Stimulated activated naive CD8-positive, alpha-beta T cell treated with anti-CD3 and anti-CD28 coated beads, Interleukin-15, amount 100 ng/mL, for 72 hours (primary cell): ENCODE measurements around the gene CST1.
"Not testable (repeated sequence)": the region's sequence is repeated elsewhere in the genome, so short reads cannot be mapped to it uniquely, and the experiment has no call there.

Experiments used
- ATAC-seq: fragments of 150-1000 bp; cut with Tn5 transposase; 2 replicates; pipeline ENCODE4 v1.10.0; 2021; ENCODE audit warnings: mild to moderate bottlenecking, moderate library complexity
- DNase-seq, 2 donors: peaks; one replicate each; pipeline ENCODE4 v3.0.0; 2021 to 2022
- H3K27ac Mint-ChIP-seq, 2 donors: one replicate each; pipeline ENCODE4 v1.8.0; 2022; ENCODE audit warnings: mild to moderate bottlenecking in 2 of 2, mixed read lengths in 2 of 2, moderate library complexity in 2 of 2
- H3K27me3 Mint-ChIP-seq: one replicate; pipeline ENCODE4 v1.8.0; 2022; ENCODE audit warnings: mixed read lengths
- H3K4me1 Mint-ChIP-seq: one replicate; pipeline ENCODE4 v1.8.0; 2022; ENCODE audit warnings: mild to moderate bottlenecking, mixed read lengths
- H3K4me3 Mint-ChIP-seq, 2 donors: one replicate each; pipeline ENCODE4 v1.8.0; 2022; ENCODE audit warnings: mild to moderate bottlenecking in 2 of 2, mixed read lengths in 2 of 2, moderate library complexity in 1 of 2
- H3K9me3 Mint-ChIP-seq, 2 donors: one replicate each; pipeline ENCODE4 v1.8.0; 2022; ENCODE audit warnings: mixed read lengths in 2 of 2

The CST1 gene

DNA sequence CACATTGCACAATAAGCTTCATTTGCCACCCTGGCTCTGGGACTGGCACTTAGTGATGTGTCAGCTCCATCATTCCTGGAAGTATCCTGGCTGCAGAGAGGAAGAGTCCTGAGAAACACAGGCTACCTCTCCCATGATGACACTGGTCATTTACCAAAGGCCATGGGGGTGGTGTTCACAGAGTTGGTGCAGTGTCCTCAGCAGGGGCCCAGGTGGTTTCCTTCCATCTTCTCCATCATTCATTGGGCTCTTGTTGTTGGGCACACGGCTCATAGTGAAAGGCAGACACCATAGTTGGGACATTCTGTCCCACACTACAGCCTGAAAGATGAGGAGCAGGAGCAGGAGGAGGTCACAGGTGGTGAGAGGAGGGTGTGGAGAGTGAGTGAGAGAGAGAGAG lies 15.8 kb upstream of the CST1 start:
- DNase-seq = no peak
- H3K9me3 Mint-ChIP-seq = peaks cover 4 to 7% of the 10 kb centered on the region in 2 donors
- no peak overlapping the region for H3K4me3 Mint-ChIP-seq
- no peaks in the 10 kb centered on the region for H3K4me1 Mint-ChIP-seq
- peaks cover 31% of the 10 kb centered on the region for H3K27me3 Mint-ChIP-seq
- H3K27ac Mint-ChIP-seq = no peak overlapping the region
- ATAC-seq = no peak

DNA sequence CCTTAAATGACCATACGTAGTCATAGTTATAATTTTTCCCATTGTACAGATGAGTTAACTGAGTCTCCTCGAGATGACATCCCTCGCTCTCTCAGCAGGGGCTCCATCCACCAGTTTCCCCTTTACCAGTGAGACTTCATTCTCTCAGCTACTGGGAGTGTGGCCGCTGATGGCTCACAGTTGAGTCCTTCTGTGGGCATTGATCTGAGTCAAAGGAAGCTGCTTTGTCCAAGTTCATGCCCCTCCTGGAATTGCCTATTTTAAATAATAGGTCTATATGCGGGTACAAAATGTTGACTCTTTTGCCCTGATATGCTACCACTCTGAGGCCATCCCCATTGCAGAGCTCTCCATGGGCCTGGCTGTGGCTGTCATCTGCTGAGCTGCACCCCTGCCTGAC lies 14.8 kb upstream of the CST1 start:
- DNase-seq (no peak), ATAC-seq (no peak)
- Mint-ChIP-seq H3K4me1 (no peaks in the 10 kb centered on the region), H3K9me3 (peaks cover 4 to 7% of the 10 kb centered on the region in 2 donors), H3K27me3 (peaks cover 37% of the 10 kb centered on the region), H3K4me3 (no peak overlapping the region), H3K27ac (no peak overlapping the region)

DNA sequence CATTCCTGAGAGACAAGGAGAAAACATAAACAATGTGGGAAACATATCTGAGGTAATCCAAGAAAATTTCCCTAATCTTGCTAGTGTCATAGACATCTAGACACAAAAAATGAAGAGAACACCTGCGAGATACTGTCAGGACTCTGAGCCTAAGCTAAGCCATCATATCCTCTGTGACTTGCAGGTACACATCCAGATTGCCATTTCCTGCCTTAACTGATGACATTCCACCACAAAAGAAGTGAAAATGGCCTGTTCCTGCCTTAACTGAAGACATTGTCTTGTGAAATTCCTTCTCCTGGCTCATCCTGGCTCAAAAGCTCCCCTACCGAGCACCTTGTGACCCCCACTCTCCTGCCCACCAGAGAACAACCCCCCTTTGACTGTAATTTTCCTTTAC lies 13.9 kb upstream of the CST1 start:
- H3K4me3 Mint-ChIP-seq, DNase-seq, H3K4me1 Mint-ChIP-seq, H3K27ac Mint-ChIP-seq, H3K9me3 Mint-ChIP-seq, ATAC-seq: not testable (repeated sequence)
- peaks cover 35% of the 10 kb centered on the region for H3K27me3 Mint-ChIP-seq

- Mint-ChIP-seq H3K4me1 (no peaks in the 10 kb centered on the region), H3K27me3 (peaks cover 26% of the 10 kb centered on the region), H3K4me3 (no peak overlapping the region), H3K9me3 (peaks cover 4 to 7% of the 10 kb centered on the region in 2 donors), H3K27ac (no peak overlapping the region)
- no peak for ATAC-seq
- no peak for DNase-seq
Measured at GRCh38 chr20:23763345-23763744, 12.6 kb upstream of the CST1 start.

- H3K27ac Mint-ChIP-seq = no peak overlapping the region
- no peaks in the 10 kb centered on the region for H3K9me3 Mint-ChIP-seq
Measured at GRCh38 chr20:23759306-23759940, 8.7 kb upstream of the CST1 start.

DNA sequence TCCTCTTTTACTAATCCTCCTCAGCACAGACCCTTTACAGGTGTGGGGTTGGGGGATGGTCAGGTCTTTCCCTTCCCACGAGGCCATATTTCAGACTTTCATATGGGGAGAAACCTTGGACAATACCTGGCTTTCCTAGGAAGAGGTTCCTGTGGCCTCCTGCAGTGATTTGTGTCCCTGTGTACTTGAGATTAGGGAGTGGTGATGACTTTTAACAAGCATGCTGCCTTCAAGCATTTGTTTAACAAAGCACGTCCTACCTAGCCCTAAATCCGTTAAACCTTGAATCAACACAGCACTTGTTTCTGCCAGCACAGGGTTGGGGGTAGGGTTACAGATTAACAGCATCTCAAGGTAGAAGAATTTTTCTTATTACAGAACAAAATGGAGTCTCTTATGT lies 6.1 kb upstream of the CST1 start:
- not testable (repeated sequence) for H3K9me3 Mint-ChIP-seq, H3K27ac Mint-ChIP-seq, H3K4me1 Mint-ChIP-seq, H3K4me3 Mint-ChIP-seq, DNase-seq, ATAC-seq
- H3K27me3 Mint-ChIP-seq = peaks cover 28% of the 10 kb centered on the region

More at GRCh38 chr20:23759306-23759940, 8.7 kb upstream of the CST1 start:
- Mint-ChIP-seq H3K4me1 (no peaks in the 10 kb centered on the region), H3K27me3 (peaks cover 20% of the 10 kb centered on the region), H3K4me3 (no peak overlapping the region)
- ATAC-seq = no peak
- no peak for DNase-seq

- not testable (repeated sequence) for H3K9me3 Mint-ChIP-seq, ATAC-seq, DNase-seq, H3K4me3 Mint-ChIP-seq, H3K4me1 Mint-ChIP-seq
- peak overlapping the region in 1 of 2 donors; percentile 72 for H3K27ac Mint-ChIP-seq
- peaks cover 21% of the 10 kb centered on the region for H3K27me3 Mint-ChIP-seq
Measured at GRCh38 chr20:23755131-23755611, 4.4 kb upstream of the CST1 start.

DNA sequence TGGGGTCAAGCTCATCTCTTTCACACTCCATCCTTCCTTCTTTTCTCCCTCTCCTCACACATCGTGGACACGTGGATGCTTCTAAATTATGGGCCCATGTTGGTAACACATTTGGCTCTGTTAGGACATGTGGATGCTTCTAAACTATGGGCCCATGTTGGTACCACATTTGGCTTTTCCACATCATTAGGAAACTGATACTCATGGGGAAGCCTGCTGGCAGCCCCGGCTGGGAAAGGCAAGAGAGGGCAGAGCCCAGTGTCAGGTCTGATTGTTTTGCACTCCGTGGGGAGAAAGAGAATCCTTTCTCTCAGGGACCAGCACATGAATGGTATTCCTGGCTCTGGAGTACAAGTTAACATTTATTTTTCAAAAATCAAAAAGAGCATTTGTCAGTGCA lies 4.0 kb upstream of the CST1 start:
- H3K4me1 Mint-ChIP-seq = no peaks in the 10 kb centered on the region
- H3K9me3 Mint-ChIP-seq = no peaks in the 10 kb centered on the region
- no peak overlapping the region for H3K27ac Mint-ChIP-seq
- no peak for ATAC-seq
- DNase-seq = no peak
- H3K27me3 Mint-ChIP-seq = peaks cover 21% of the 10 kb centered on the region
- no peak overlapping the region for H3K4me3 Mint-ChIP-seq

GRCh38 chr20:23753589-23753988 lies 2.9 kb upstream of the CST1 start:
- no peaks in the 10 kb centered on the region for H3K9me3 Mint-ChIP-seq
- ATAC-seq (no peak), DNase-seq (no peak)
- H3K27ac Mint-ChIP-seq = peak overlapping the region in 1 of 2 donors; percentile 35
- H3K4me1 Mint-ChIP-seq = no peaks in the 10 kb centered on the region
- no peak overlapping the region for H3K4me3 Mint-ChIP-seq
- peaks cover 21% of the 10 kb centered on the region for H3K27me3 Mint-ChIP-seq

DNA sequence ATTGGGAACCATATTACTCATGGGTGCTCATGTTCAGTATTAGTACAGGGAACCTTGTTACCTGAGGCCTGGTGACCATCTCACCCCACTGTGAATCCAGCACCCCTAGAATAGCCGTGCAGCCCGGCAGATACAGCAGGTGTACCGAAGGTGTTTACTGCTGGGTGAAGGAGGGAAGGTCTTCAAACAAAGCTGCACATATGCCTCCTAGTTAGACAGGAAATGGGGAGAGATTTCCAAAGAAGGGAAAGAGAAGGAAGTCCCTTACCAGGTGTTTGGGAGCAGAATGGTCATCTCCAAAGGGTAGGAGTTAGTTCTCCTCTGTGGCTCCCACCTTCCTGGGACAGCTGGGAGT lies 2.4 kb upstream of the CST1 start:
- Mint-ChIP-seq H3K27ac (peak overlapping the region in 1 of 2 donors; percentile 35), H3K4me1 (no peaks in the 10 kb centered on the region), H3K4me3 (no peak overlapping the region), H3K9me3 (no peaks in the 10 kb centered on the region), H3K27me3 (peaks cover 21% of the 10 kb centered on the region)
- ATAC-seq = no peak
- DNase-seq = no peak

DNA sequence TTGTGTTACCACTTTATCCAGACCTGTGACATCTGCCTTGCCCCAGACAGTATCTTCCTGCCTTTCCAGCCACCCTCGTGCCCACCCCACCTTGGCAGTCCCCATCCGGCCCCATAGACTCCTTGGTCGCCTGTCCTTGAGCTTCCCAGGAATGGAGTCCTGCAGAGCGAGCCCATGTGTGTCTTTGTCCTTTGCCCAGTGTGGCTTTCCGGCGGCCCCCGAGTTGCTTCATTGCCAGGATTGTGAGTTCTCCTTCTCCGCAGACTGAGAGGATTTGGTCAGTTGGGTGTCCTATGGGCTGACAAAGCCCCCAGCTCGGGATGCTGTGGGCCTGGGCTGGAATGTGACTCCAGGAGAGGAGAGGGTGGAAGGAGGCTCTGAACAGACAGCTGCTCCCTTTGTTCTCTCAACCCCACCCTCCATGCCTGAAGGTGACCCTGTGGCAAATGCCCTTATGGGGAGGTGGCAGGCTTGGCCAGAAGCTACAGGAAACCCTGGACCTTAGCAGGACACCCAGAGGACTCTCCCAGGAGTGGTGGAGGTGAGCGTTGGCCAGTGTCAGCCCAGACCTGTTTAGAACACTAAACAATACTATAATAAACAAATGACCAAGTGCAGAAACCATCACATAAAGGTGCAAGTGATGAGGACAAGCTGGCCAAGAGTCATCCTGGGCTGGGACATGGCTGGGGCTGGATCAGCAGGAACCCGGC lies 1.9 kb upstream of the CST1 start:
- ATAC-seq (no peak), DNase-seq (no peak)
- Mint-ChIP-seq H3K4me1 (no peaks in the 10 kb centered on the region), H3K4me3 (no peak overlapping the region), H3K27ac (peak overlapping the region in 1 of 2 donors; percentile 38), H3K9me3 (no peaks in the 10 kb centered on the region), H3K27me3 (peaks cover 21% of the 10 kb centered on the region)

DNA sequence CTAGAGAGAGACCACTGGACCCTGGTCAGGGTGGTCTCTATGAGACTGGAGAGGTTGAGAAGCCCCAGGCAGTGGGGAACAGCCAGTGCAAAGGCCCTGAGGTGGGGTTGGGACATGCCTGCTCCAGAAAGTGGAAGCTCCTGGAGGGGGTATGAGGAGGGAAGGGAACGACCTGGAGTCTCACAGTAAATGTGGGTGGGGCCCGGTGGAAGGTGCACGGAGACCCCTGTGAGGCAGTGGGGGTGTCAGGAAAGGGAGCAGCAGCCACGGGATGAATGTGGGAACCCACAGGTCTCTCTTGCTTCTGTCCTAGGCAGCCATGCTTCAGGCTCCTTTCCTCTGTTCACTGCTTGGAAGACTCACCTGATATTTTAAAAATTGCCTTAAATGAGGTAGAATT lies 1.3 kb upstream of the CST1 start:
- H3K27ac Mint-ChIP-seq = peak overlapping the region in 1 of 2 donors; percentile 36
- H3K9me3 Mint-ChIP-seq = no peaks in the 10 kb centered on the region
- DNase-seq (no peak), ATAC-seq (no peak)
- H3K27me3 Mint-ChIP-seq = peaks cover 21% of the 10 kb centered on the region
- H3K4me1 Mint-ChIP-seq = no peaks in the 10 kb centered on the region
- H3K4me3 Mint-ChIP-seq = no peak overlapping the region

DNA sequence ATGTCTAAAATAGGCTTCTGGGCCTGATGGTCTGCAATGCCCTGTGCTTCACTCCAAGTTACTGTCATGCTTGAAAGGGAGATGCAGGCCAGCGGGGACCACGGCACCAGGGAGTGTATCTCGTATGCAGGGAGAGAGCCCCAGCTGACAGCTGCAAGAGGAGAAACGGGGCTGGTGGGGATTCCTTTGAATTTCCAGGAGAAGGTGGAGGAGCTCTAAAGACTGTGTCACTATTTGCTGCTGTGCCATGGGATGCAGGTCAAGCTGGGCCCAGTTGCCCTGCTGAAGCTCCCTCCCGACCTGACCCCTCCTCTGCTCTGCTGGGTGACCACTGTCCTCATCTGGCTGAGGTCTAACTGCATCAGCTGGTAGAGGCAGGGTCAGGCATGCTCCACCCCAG lies 989 bp downstream of the CST1 start:
- Mint-ChIP-seq H3K9me3 (no peaks in the 10 kb centered on the region), H3K4me3 (no peak overlapping the region), H3K27me3 (peaks cover 10% of the 10 kb centered on the region), H3K27ac (no peak overlapping the region), H3K4me1 (no peaks in the 10 kb centered on the region)
- DNase-seq = no peak
- no peak for ATAC-seq

DNA sequence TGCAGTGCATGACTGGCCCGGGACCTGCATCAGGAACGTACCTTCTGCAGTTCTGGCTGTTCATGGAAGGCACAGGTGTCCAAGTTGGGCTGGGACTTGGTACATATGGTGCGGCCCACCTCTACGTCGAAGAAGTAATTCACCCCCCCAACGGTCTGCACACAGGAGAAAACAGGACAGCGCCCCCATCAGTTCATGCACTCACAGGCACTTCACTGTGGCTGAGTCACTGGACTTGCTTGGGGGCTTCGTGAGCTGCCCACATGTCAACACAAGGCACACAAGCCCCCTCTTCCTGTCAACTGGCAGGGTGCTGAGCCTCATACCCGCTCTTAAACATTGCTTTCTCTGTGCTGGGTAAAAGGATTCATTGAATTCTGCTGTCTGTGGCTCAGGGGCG lies 1.8 kb downstream of the CST1 start:
- DNase-seq, ATAC-seq, H3K4me3 Mint-ChIP-seq, H3K27me3 Mint-ChIP-seq, H3K4me1 Mint-ChIP-seq, H3K27ac Mint-ChIP-seq, H3K9me3 Mint-ChIP-seq: not testable (repeated sequence)

GRCh38 chr20:23747551-23747950 lies 3.2 kb downstream of the CST1 start:
- not testable (repeated sequence) for DNase-seq, ATAC-seq, H3K27ac Mint-ChIP-seq, H3K9me3 Mint-ChIP-seq, H3K27me3 Mint-ChIP-seq, H3K4me1 Mint-ChIP-seq, H3K4me3 Mint-ChIP-seq

GRCh38 chr20:23747092-23747491 lies 3.6 kb downstream of the CST1 start:
- not testable (repeated sequence) for H3K27me3 Mint-ChIP-seq, ATAC-seq, H3K4me3 Mint-ChIP-seq, H3K9me3 Mint-ChIP-seq, H3K27ac Mint-ChIP-seq, H3K4me1 Mint-ChIP-seq, DNase-seq
